Fibroblast of lung (primary cell): ENCODE measurements around the gene BTC. TPM values are rescaled to one million over a fixed set of nuclear protein-coding genes. Genes with fewer than 3 reads are reported as not detected.

Experiments used
- DNase-seq, 2 donors: peaks; one replicate each; pipeline versions ENCODE4 v3.0.0 to v3.0.0-alpha.2; 2010; ENCODE audit warnings: low read depth in 2 of 2
- H2AFZ ChIP-seq: 2 replicates; pipeline ENCODE4 v1.5.1; 2012; ENCODE audit warnings: low read length, control low read depth, inconsistent platforms
- H3K27ac ChIP-seq: 2 replicates; pipeline ENCODE4 v1.5.1; 2011; ENCODE audit warnings: low read length, control low read depth; ENCODE audit not compliant: insufficient read depth
- H3K27me3 ChIP-seq: 2 replicates; pipeline ENCODE4 v1.5.1; 2011; ENCODE audit warnings: mild to moderate bottlenecking, low read length; ENCODE audit not compliant: control insufficient read depth, insufficient read depth
- H3K36me3 ChIP-seq: 2 replicates; pipeline ENCODE4 v1.5.1; 2011; ENCODE audit warnings: low read length; ENCODE audit not compliant: control insufficient read depth, insufficient read depth
- H3K4me1 ChIP-seq: 2 replicates; pipeline ENCODE4 v1.5.1; 2011; ENCODE audit warnings: low read length; ENCODE audit not compliant: control insufficient read depth, insufficient read depth; ENCODE audit errors: extremely low read depth
- H3K4me2 ChIP-seq: 2 replicates; pipeline ENCODE4 v1.5.1; 2011; ENCODE audit warnings: low read length, control low read depth; ENCODE audit not compliant: insufficient read depth; ENCODE audit errors: extremely low read depth
- H3K4me3 ChIP-seq, 4 experiments: fragments of 200-600 bp in 1 of 4; sonication (generic) in 1 of 4; replicated peaks in 1 of 4; 2 replicates each; pipeline ENCODE4 v1.5.1; 2011 to 2016; ENCODE audit warnings: low read length in 4 of 4, low read depth in 3 of 4, mild to moderate bottlenecking in 3 of 4, control low read depth in 2 of 4, inconsistent platforms in 1 of 4, mixed read lengths in 1 of 4; ENCODE audit not compliant: insufficient read depth in 1 of 4; ENCODE audit errors: control extremely low read depth in 1 of 4
- H3K79me2 ChIP-seq: 2 replicates; pipeline ENCODE4 v1.5.1; 2012; ENCODE audit warnings: mild to moderate bottlenecking, low read length, inconsistent platforms; ENCODE audit not compliant: control insufficient read depth, insufficient read depth
- H3K9ac ChIP-seq: 2 replicates; pipeline ENCODE4 v1.5.1; 2011; ENCODE audit warnings: mild to moderate bottlenecking, low read length, control low read depth; ENCODE audit not compliant: insufficient read depth
- H3K9me3 ChIP-seq: 2 replicates; pipeline ENCODE4 v1.5.1; 2012; ENCODE audit warnings: low read depth, low read length; ENCODE audit not compliant: control insufficient read depth, insufficient read depth
- H4K20me1 ChIP-seq: 2 replicates; pipeline ENCODE4 v1.5.1; 2011; ENCODE audit warnings: low read length; ENCODE audit not compliant: control insufficient read depth, insufficient read depth; ENCODE audit errors: extremely low read depth
- CTCF ChIP-seq, 2 donors: IDR thresholded peaks in 1 of 2; conservative IDR thresholded peaks in 1 of 2; 1 replicate in 1 of 2; 2 replicates in 1 of 2; pipeline ENCODE4 v1.5.1; 2011 to 2012; ENCODE audit warnings: low read length in 2 of 2, control low read depth in 1 of 2, inconsistent platforms in 1 of 2, low read depth in 1 of 2, mild to moderate bottlenecking in 1 of 2
- EZH2 ChIP-seq: IDR thresholded peaks from 2 replicates; pipeline ENCODE4 v1.5.1; 2012; ENCODE audit warnings: low read length, control low read depth, mild to moderate bottlenecking; ENCODE audit errors: missing control alignments
- polyA plus RNA-seq, 2 donors: library from polyadenylated mRNA; depleted of rRNA in 1 of 2; stranded (reverse) in 1 of 2; unstranded in 1 of 2; fragments of >200 nt; gene quantifications; 2 replicates each; pipeline ENCODE4 v1.2.1, GENCODE V29; 2011 to 2012; ENCODE audit warnings: missing spikeins in 1 of 2
- total RNA-seq: library from RNA; depleted of rRNA; stranded (reverse); fragments of >200 nt; gene quantifications from 2 replicates; pipeline ENCODE4 v1.2.1, GENCODE V29; 2014

BTC gene
- total and polyA plus RNA-seq, 2 donors (not counting 1 experiment from before 2014, with no cell fraction given): 0.41 to 7.8 TPM

GRCh38 chr4:74757136-74757535 is 37.2 kb downstream of the BTC start:
- Histone ChIP-seq H3K36me3 (no peaks in the 10 kb centered on the region), H3K27ac (no peak overlapping the region), H4K20me1 (no peaks in the 10 kb centered on the region), H3K4me1 (no peaks in the 10 kb centered on the region), H3K9ac (no peak overlapping the region), H3K4me2 (no peak overlapping the region), H3K79me2 (no peaks in the 10 kb centered on the region), H3K27me3 (no peaks in the 10 kb centered on the region), H3K4me3 (no peak overlapping the region), H3K9me3 (no peaks in the 10 kb centered on the region), H2AFZ (no peak overlapping the region)
- TF ChIP-seq EZH2 (no peak), CTCF (conservative IDR thresholded peaks at IDR 0.05 in 1 of 2, IDR thresholded peaks at IDR 0.05 in 1 of 2; ENCODE audit: low read depth in 1 of 2, low read length in 2 of 2) (no peak)
- no peak for DNase-seq

- peak overlapping the region; percentile 27 for H3K4me2 ChIP-seq
- no peaks in the 10 kb centered on the region for H3K27me3 ChIP-seq
- no peaks in the 10 kb centered on the region for H3K9me3 ChIP-seq
- no peaks in the 10 kb centered on the region for H3K36me3 ChIP-seq
- peak; percentile 17 to 89 for DNase-seq
- no peaks in the 10 kb centered on the region for H3K4me1 ChIP-seq
- TF ChIP-seq EZH2: no peak
- no peak for TF ChIP-seq CTCF (conservative IDR thresholded peaks at IDR 0.05 in 1 of 2, IDR thresholded peaks at IDR 0.05 in 1 of 2; ENCODE audit: low read depth in 1 of 2, low read length in 2 of 2)
- no peaks in the 10 kb centered on the region for H3K79me2 ChIP-seq
- H3K27ac ChIP-seq: no peak overlapping the region
- no peaks in the 10 kb centered on the region for H4K20me1 ChIP-seq
- no peak overlapping the region for H2AFZ ChIP-seq
- H3K9ac ChIP-seq: no peak overlapping the region
- H3K4me3 ChIP-seq: no peak overlapping the region
Measured at GRCh38 chr4:74755486-74755885, 38.8 kb downstream of the BTC start.

- no peaks in the 10 kb centered on the region for H3K27me3 ChIP-seq
- H3K4me3 ChIP-seq: no peak overlapping the region
- H3K4me1 ChIP-seq: no peaks in the 10 kb centered on the region
- H3K79me2 ChIP-seq: no peaks in the 10 kb centered on the region
- no peaks in the 10 kb centered on the region for H3K9me3 ChIP-seq
- TF ChIP-seq CTCF (conservative IDR thresholded peaks at IDR 0.05 in 1 of 2, IDR thresholded peaks at IDR 0.05 in 1 of 2; ENCODE audit: low read depth in 1 of 2, low read length in 2 of 2) (no peak), EZH2 (no peak)
- H3K9ac ChIP-seq: no peak overlapping the region
- no peak overlapping the region for H3K4me2 ChIP-seq
- DNase-seq: no peak
- H4K20me1 ChIP-seq: no peaks in the 10 kb centered on the region
- H3K27ac ChIP-seq: no peak overlapping the region
- H2AFZ ChIP-seq: no peak overlapping the region
- no peaks in the 10 kb centered on the region for H3K36me3 ChIP-seq
Measured at GRCh38 chr4:74754218-74754617, 40.1 kb downstream of the BTC start.
